GM12865 (cell line): ENCODE measurements around the gene WDR44.

Experiments used
- DNase-seq: peaks from one replicate; pipeline ENCODE4 v3.0.0; 2010; ENCODE audit warnings: low read depth
- H3K4me3 ChIP-seq: 2 replicates; pipeline ENCODE4 v1.5.1; 2011; ENCODE audit warnings: mild to moderate bottlenecking, low read depth, low read length, control low read depth
- CTCF ChIP-seq: IDR thresholded peaks from 2 replicates; pipeline ENCODE4 v1.5.1; 2011; ENCODE audit warnings: low read length, control low read depth, low read depth, inconsistent platforms; ENCODE audit not compliant: insufficient read depth; ENCODE audit errors: missing control alignments

The WDR44 gene

GRCh38 chrX:118348186-118348810, 2.4 kb downstream of the WDR44 start:
- no peak for TF ChIP-seq CTCF
- DNase-seq, result no peak
- H3K4me3 ChIP-seq, result peak overlapping the region; percentile 90

- no peak for TF ChIP-seq CTCF
- no peak for DNase-seq
- no peak overlapping the region for H3K4me3 ChIP-seq
Measured at GRCh38 chrX:118349188-118349587, 3.3 kb downstream of the WDR44 start.

- no peak overlapping the region for H3K4me3 ChIP-seq
- no peak for TF ChIP-seq CTCF
- DNase-seq, result no peak
Measured at GRCh38 chrX:118350221-118350620, 4.3 kb downstream of the WDR44 start.

GRCh38 chrX:118350706-118351105, 4.8 kb downstream of the WDR44 start:
- H3K4me3 ChIP-seq, result peak overlapping the region; percentile 31
- DNase-seq, result peak; percentile 31
- no peak for TF ChIP-seq CTCF

- TF ChIP-seq CTCF, result no peak
- H3K4me3 ChIP-seq, result no peak overlapping the region
- no peak for DNase-seq
Measured at GRCh38 chrX:118352566-118352965, 6.7 kb downstream of the WDR44 start.

- no peak for TF ChIP-seq CTCF
- no peak overlapping the region for H3K4me3 ChIP-seq
Measured at GRCh38 chrX:118353081-118353850, 7.4 kb downstream of the WDR44 start.

More at GRCh38 chrX:118353081-118353850, 7.4 kb downstream of the WDR44 start:
- peak; percentile 46 for DNase-seq
